Activated T-cell treated with anti-CD3 and anti-CD28 coated beads, Interleukin-2, amount 50 U/mL, for 24 hours (primary cell): ENCODE results near the gene VAPB.
"Not testable (repeated sequence)": the region's sequence is repeated elsewhere in the genome, so short reads cannot be mapped to it uniquely, and the experiment has no call there.

Experiments
- DNase-seq: peaks from one replicate; pipeline ENCODE4 v3.0.0-alpha.2; 2020
- H3K27ac Mint-ChIP-seq: 2 replicates; pipeline ENCODE4 v1.8.0; 2020; ENCODE audit warnings: mild to moderate bottlenecking, mixed read lengths
- H3K27me3 Mint-ChIP-seq: 2 replicates; pipeline ENCODE4 v1.8.0; 2020; ENCODE audit warnings: mixed read lengths
- H3K36me3 Mint-ChIP-seq: 2 replicates; pipeline ENCODE4 v1.8.0; 2020; ENCODE audit warnings: low read depth, mixed read lengths
- H3K4me1 Mint-ChIP-seq: 2 replicates; pipeline ENCODE4 v1.8.0; 2020; ENCODE audit warnings: low read depth, mixed read lengths
- H3K4me3 Mint-ChIP-seq: 2 replicates; pipeline ENCODE4 v1.8.0; 2020; ENCODE audit warnings: mild to moderate bottlenecking, moderate library complexity, mixed read lengths
- H3K9me3 Mint-ChIP-seq: 2 replicates; pipeline ENCODE4 v1.8.0; 2020; ENCODE audit warnings: mixed read lengths

Gene VAPB

DNA sequence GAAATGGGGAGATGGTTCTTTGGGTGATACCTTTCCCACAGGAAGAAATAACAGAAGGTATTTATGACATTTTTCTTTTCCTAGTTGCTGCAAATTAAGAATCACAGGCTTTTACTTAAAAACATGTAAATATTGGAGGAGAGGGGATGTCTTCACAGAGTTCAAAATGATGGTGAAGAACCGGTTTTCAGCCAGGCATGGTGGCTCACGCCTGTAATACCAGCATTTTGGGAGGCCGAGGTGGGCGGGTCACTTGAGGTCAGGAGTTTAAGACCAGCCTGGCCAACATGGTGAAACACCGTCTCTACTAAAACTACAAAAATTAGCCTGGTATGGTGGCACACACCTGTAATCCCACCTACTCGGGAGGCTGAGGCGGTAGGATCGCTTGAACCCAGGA is 15.7 kb upstream of the VAPB start:
- H3K27ac Mint-ChIP-seq, H3K4me3 Mint-ChIP-seq, H3K36me3 Mint-ChIP-seq, DNase-seq, H3K9me3 Mint-ChIP-seq, H3K4me1 Mint-ChIP-seq: not testable (repeated sequence)
- H3K27me3 Mint-ChIP-seq = peaks cover 15% of the 10 kb centered on the region

DNA sequence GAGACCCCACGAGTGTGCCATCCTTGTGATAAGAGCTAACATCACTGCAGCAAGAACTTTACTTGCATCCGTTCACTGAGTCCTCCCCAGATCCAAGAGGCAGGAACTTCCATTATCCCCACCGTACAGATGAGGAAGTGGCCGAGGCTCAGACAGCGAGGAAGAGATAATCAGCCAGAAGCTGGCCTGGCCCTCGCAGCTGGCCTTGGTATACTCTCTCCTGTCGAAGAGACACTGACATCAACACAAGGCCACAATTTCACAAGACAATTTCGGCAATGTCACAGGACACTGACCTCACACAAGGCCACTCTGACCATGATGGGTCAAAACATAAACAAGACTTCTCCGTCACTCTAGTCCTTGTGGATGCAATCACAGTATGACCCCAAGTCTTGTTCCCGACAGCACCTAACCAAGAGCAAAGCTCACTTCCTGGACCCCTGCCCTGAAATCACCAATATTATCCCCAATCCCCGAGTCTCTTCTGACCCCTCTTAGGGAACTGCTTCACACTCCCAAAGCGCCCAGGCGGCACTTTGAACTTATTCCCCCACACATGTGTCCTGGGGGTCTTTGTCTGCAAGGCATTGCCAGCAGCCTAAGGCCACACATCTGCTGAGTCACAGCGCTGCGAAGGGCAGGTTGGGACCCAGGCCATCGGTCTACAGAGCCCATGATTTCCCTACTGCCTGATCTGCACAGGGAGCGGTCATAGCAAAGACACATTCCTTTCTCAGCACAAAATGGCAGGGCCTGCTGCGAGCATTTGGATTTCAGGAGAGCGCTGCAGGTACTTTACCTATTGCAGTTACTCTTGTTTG is 14.8 kb upstream of the VAPB start:
- Mint-ChIP-seq H3K4me3 (no peak overlapping the region), H3K9me3 (no peaks in the 10 kb centered on the region), H3K27me3 (peaks cover 19% of the 10 kb centered on the region), H3K27ac (no peak overlapping the region), H3K36me3 (no peaks in the 10 kb centered on the region), H3K4me1 (no peaks in the 10 kb centered on the region)
- no peak for DNase-seq

DNA sequence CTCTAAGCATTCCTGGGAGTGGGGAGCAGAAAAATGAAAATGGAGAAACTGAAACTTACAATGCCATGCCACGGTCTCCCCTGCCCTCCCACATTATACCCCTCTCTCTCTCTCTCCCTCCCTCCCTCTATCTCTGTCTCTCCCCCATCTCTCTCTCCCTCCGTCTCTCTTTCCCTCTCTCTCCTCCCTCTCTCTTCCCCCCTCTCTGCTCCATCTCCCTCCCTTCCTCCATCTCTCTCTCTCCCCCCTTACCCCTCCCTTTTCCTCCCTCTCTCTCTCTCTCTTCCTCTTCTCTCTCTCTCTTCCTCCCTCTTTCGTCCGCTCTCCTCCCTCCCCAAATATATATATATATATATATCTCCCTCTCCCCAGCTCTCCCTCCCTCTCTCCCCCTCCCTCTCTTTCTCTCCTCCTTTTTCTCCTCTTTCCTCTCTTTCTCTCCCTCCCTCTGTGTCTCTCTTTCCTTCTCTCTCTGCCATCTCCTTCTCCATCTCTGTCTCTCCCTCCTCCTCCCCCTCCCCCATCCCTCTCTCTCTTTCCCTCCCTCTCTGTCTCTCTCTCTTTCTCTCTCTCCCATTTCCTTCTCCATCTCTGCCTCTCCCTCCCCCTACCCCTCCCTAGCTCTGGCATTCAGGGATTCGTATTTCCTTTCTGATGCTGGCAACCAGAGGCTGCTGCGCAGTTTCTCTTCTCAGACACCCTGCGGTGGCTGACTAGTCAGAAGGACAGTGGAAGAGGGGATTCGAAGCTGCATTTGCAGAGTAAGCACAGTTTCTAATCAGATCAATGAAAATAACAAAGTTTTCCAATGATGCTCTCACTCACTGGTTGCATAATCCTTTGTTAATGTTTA is 13.9 kb upstream of the VAPB start:
- no peaks in the 10 kb centered on the region for H3K36me3 Mint-ChIP-seq
- H3K27ac Mint-ChIP-seq = no peak overlapping the region
- peaks cover 25% of the 10 kb centered on the region for H3K27me3 Mint-ChIP-seq
- no peaks in the 10 kb centered on the region for H3K9me3 Mint-ChIP-seq
- H3K4me3 Mint-ChIP-seq = no peak overlapping the region
- no peak for DNase-seq
- no peaks in the 10 kb centered on the region for H3K4me1 Mint-ChIP-seq

DNA sequence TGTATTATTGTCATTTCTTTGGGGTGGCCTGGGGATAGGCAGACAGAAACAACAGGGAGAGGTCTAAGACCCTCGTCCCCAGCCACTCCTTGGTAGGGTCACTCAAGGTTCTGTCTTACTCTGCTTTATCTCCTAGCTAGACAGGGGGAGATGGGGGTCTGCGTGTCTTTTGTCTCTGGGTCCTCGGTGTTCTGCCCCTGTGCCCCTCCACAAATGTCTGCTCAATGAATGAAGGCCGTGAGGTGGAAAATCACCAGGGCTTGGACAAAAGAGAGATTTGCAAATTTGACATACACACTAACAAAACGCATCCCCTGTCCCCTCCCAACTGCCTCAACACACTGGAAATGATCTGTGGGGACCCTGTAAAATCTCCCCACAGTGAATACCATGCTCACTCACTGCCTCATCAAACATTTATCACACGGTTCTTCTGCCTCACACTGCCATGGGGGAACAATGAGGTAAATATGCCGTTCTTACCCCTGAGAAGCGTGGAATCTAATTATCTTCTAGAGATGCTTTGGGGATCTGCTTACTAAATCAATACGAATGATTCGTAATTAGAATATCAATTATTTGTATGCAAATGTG is 13.2 kb upstream of the VAPB start:
- H3K9me3 Mint-ChIP-seq = peaks cover 1% of the 10 kb centered on the region
- DNase-seq = no peak
- no peaks in the 10 kb centered on the region for H3K4me1 Mint-ChIP-seq
- peaks cover 27% of the 10 kb centered on the region for H3K27me3 Mint-ChIP-seq
- no peak overlapping the region for H3K4me3 Mint-ChIP-seq
- H3K27ac Mint-ChIP-seq = no peak overlapping the region
- H3K36me3 Mint-ChIP-seq = no peaks in the 10 kb centered on the region

DNA sequence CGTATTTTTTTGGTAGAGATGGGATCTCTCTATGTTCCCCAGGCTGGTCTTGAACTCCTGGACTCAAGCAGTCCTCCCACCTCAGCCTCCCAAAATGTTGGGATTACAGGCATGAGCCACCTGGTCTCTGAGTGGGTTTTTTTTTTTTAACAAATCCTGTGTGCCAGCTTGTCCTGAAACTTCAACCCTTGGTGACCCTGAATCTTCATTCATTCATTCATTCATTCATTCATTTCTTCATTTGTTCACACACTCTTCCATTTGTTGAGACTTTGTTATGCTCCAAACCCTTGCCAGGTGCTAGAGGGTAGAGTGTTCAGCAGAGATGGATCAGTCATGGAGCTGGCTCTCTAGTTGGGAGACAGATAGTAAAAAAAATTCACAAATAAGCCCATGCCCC is 12.0 kb upstream of the VAPB start:
- Mint-ChIP-seq H3K4me1 (no peaks in the 10 kb centered on the region), H3K36me3 (no peaks in the 10 kb centered on the region), H3K9me3 (peaks cover 9% of the 10 kb centered on the region), H3K27ac (no peak overlapping the region), H3K4me3 (no peak overlapping the region), H3K27me3 (peaks cover 34% of the 10 kb centered on the region)
- DNase-seq = no peak

DNA sequence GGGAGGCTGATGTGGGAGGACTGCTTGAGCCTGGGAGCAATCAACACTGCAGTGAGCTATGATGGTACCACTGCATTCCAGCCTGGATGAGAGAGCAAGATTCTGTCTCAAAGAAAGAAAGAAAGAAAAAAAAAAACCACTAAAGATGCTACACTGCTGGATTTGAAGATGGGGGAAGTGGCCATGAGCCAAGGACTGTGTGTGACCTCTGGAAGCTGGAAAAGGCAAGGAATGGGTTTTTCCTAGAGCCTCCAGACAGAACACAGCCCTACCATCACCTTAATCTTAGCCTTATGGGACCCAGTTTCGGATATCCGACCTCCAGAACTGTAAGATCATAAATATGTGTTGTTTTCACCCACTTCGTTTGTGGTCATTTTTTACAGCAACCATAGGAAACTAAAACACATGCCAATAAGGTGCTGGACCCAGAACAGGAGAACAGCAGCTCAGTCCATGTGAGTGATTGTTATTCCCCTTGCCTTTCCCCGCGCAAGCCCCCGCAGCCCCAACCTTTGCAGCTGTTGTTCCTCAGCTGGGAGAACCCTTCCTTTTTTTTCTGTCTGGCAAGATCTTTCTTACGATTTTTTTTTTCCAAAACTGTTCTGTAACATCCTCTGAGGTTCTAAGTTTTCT is 11.1 kb upstream of the VAPB start:
- H3K4me1 Mint-ChIP-seq = no peaks in the 10 kb centered on the region
- no peak for DNase-seq
- peaks cover 9% of the 10 kb centered on the region for H3K9me3 Mint-ChIP-seq
- peaks cover 37% of the 10 kb centered on the region for H3K27me3 Mint-ChIP-seq
- no peak overlapping the region for H3K4me3 Mint-ChIP-seq
- H3K27ac Mint-ChIP-seq = no peak overlapping the region
- H3K36me3 Mint-ChIP-seq = no peaks in the 10 kb centered on the region

DNA sequence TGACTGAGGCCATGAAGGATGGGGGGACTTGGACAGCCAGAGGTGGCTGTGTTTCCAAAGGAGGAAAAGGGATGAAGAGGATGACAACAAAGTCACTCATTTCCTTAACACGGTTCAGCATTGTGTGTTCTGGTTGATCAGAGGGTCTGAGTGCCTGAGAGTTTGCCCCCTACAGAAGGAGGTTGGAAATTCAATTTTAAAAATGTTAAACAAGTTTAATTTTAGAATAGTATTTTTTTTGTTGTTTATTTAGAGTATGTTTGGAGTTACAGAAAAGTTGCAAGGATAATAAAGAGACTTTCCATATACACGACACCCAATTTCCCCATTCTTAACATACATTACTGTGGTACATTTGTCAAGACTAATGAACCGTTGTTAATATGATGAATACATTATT is 10.3 kb upstream of the VAPB start:
- H3K4me1 Mint-ChIP-seq = no peaks in the 10 kb centered on the region
- H3K4me3 Mint-ChIP-seq = no peak overlapping the region
- H3K36me3 Mint-ChIP-seq = no peaks in the 10 kb centered on the region
- no peak overlapping the region for H3K27ac Mint-ChIP-seq
- no peak for DNase-seq
- peaks cover 9% of the 10 kb centered on the region for H3K9me3 Mint-ChIP-seq
- peaks cover 39% of the 10 kb centered on the region for H3K27me3 Mint-ChIP-seq

DNA sequence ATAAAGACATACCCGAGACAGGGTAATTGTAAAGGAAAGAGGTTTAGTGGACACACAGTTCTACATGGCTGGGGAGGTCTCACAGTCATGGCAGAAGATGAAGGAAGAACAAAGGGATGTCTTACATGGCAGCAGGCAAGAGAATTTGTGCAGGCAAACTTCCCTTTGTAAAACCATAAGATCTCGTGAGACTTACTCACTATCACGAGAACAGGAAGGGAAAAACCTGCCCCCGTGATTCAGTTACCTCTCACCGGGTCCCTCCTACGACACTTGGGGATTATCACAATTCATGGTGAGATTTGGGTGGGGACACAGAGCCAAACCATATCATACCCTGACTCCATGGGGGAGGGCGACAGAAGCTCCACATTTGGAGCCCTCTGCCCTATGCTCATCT is 7.4 kb upstream of the VAPB start:
- Mint-ChIP-seq H3K9me3 (peaks cover 9% of the 10 kb centered on the region), H3K36me3 (no peaks in the 10 kb centered on the region), H3K4me3 (no peak overlapping the region), H3K27me3 (peaks cover 38% of the 10 kb centered on the region), H3K4me1 (no peaks in the 10 kb centered on the region), H3K27ac (no peak overlapping the region)
- no peak for DNase-seq

DNA sequence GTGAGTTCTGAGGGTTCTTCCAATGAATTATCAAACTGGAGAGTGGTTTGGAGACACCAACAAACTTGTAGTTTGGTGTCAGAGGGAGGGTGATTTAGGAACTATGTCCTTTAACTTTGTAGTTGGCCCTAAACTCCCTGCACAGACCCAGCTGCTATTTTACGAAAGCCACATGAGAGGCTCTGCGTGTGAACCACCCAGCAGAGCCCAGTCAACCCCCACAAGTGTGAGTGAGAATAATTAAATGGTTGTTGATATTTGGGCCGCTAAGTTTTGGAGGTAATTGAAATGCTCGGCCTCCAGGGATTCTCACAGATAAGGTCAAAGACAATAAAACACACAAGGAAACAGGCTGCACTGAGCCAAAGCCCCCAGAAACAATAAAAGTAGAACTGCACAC is 6.9 kb upstream of the VAPB start:
- H3K36me3 Mint-ChIP-seq = no peaks in the 10 kb centered on the region
- H3K27me3 Mint-ChIP-seq = peaks cover 36% of the 10 kb centered on the region
- H3K4me1 Mint-ChIP-seq = no peaks in the 10 kb centered on the region
- no peak overlapping the region for H3K4me3 Mint-ChIP-seq
- peaks cover 9% of the 10 kb centered on the region for H3K9me3 Mint-ChIP-seq
- DNase-seq = no peak
- no peak overlapping the region for H3K27ac Mint-ChIP-seq

DNA sequence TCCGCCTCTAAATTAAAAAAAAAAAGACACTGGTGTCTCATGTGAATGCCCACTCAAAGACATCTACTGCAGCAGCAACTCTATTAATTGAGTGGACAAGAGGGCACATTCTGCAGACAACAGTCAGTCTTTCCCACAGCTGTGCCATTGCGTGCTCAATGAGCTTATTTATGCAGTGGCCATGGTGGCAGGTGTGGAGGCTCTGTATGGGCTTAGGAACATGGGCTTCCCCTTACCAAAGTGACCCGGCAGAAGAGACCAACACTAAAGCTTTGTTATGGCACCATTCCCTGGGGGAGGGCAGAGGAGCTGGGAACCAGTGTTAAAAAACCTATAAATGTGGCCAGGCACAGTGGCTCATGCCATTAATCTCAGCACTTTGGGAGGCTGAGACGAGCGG is 4.2 kb upstream of the VAPB start:
- H3K4me1 Mint-ChIP-seq = peaks cover 4% of the 10 kb centered on the region
- no peak for DNase-seq
- H3K27ac Mint-ChIP-seq = no peak overlapping the region
- H3K27me3 Mint-ChIP-seq = peaks cover 21% of the 10 kb centered on the region
- peaks cover 2% of the 10 kb centered on the region for H3K36me3 Mint-ChIP-seq
- no peak overlapping the region for H3K4me3 Mint-ChIP-seq
- peaks cover 9% of the 10 kb centered on the region for H3K9me3 Mint-ChIP-seq

DNA sequence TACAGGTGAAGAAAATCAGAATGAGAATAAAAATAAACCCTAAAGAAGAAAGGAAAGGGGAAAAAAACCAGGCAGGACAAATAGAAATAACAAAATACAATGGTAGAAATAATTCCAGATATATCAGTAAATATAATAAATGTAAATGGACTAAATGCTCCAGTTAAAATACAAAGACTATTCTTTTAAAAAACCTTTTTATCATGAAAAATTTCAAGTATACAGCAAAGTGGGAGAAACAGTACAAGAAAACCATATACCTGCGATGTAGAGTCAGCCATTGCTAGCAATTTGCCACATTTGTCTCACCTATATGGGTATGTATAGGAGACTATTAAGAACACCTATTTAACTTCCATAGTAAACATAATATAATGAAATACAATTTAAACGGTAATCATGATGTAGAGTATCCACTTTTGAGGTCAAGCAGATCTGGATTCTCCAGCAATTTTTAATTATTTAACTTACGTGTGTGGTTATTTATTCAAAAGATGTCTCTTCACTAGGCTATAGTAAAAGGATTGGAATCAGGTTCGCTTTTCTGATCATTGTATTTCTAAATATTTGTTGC is 914 bp upstream of the VAPB start:
- Mint-ChIP-seq H3K4me1 (peaks cover 37% of the 10 kb centered on the region), H3K9me3 (no peaks in the 10 kb centered on the region), H3K27me3 (peaks cover 3% of the 10 kb centered on the region), H3K4me3 (peak overlapping the region; percentile 31), H3K36me3 (peaks cover 35% of the 10 kb centered on the region), H3K27ac (no peak overlapping the region)
- no peak for DNase-seq

DNA sequence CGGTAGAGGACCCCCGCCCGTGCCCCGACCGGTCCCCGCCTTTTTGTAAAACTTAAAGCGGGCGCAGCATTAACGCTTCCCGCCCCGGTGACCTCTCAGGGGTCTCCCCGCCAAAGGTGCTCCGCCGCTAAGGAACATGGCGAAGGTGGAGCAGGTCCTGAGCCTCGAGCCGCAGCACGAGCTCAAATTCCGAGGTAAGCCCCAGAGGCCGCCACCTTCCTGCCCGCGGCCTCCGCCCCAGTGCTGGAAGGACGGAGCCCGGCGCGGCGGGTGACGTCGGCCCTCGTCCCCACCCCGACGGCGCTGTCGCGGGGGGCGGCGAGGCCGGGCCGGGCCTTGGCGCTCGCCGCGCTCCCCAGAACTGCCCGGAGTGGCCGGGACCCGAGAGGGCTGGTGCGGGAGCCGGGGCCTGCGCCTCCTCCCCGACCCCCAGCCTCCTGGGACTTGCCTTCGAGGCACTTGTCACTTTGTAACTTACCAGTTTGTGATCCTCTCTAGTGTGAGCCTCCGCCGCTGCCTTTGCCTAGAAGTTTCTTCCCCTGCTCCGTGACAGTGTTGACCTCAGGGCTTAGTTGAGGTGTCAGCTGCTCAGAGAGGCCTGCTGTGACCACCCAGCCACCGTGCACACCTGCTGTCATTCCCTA is 417 bp downstream of the VAPB start:
- no peak for DNase-seq
- peaks cover 50% of the 10 kb centered on the region for H3K4me1 Mint-ChIP-seq
- H3K36me3 Mint-ChIP-seq = peaks cover 47% of the 10 kb centered on the region

DNA sequence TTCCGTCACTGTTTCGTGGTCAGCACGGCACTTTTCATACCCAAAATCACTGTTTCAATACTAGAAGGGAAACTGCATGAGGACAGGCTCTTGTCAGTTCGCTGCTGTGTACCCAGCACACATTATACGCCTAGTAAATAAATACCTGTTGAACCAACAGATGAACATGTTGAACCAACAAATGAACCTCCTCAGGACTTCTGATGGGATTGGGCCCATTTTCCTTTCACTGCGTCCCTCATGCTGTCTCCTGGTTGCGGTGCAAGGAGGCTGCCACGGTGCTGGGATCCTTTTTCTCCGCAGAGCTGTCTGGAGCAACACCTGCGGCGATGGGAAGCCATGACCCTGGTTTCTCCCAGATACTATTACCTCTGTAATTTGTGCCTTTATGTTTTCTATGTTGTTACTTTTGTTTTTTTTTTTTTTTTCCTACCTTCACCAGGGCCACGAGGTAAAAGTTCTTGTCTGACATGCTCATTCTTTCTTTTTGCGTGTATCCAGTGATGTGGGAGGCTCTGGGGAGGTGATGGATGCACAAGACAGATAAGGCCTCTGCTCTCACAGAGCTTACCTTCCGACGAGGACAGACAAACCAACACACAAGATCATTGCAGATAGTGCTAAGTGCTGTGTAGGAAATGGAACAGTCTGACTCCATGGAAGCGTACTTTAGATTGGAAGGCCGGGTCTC is 1.1 kb downstream of the VAPB start:
- H3K27me3 Mint-ChIP-seq = no peaks in the 10 kb centered on the region
- H3K4me1 Mint-ChIP-seq = peaks cover 54% of the 10 kb centered on the region
- peaks cover 52% of the 10 kb centered on the region for H3K36me3 Mint-ChIP-seq
- peak overlapping the region; percentile 97 for H3K4me3 Mint-ChIP-seq
- no peak for DNase-seq
- H3K27ac Mint-ChIP-seq = peak overlapping the region; percentile 98
- no peaks in the 10 kb centered on the region for H3K9me3 Mint-ChIP-seq

More for the DNA sequence above, 417 bp downstream of the VAPB start:
- Mint-ChIP-seq H3K27me3 (no peaks in the 10 kb centered on the region), H3K27ac (peak overlapping the region; percentile 98), H3K4me3 (peak overlapping the region; percentile 97), H3K9me3 (no peaks in the 10 kb centered on the region)
